Tibial nerve (tissue), 4 donors: ENCODE data around the gene TCERG1. TPM values are rescaled to one million over a fixed set of nuclear protein-coding genes. Genes with fewer than 3 reads are reported as not detected.

Source experiments
- DNase-seq, 2 donors: peaks; one replicate each; pipeline ENCODE4 v3.0.0-alpha.2; 2019; ENCODE audit warnings: low spot score in 2 of 2
- H3K27ac ChIP-seq, 4 donors: fragments of 200-600 bp; sonication (generic) in 3 of 4; one replicate each; pipeline ENCODE4 v1.5.1; 2017 to 2019; ENCODE audit warnings: mild to moderate bottlenecking in 1 of 4
- H3K27me3 ChIP-seq, 2 donors: fragments of 200-600 bp; sonication (generic) in 1 of 2; one replicate each; pipeline versions ENCODE4 v1.5.1 to v1.6.0; 2017 to 2019
- H3K36me3 ChIP-seq, 3 donors: fragments of 200-600 bp; sonication (generic); one replicate each; pipeline ENCODE4 v1.5.1; 2018 to 2019
- H3K4me1 ChIP-seq, 4 donors: fragments of 200-600 bp; sonication (generic) in 3 of 4; one replicate each; pipeline ENCODE4 v1.5.1; 2017 to 2019
- H3K4me3 ChIP-seq, 4 donors: fragments of 200-600 bp; sonication (generic) in 3 of 4; one replicate each; pipeline ENCODE4 v1.5.1; 2017 to 2019; ENCODE audit warnings: mild to moderate bottlenecking in 1 of 4, moderate library complexity in 1 of 4
- H3K9me3 ChIP-seq, 4 donors: fragments of 200-600 bp; sonication (generic) in 3 of 4; one replicate each; pipeline ENCODE4 v1.5.1; 2017 to 2019
- EP300 ChIP-seq, 2 donors: sonication (generic); formaldehyde crosslinking; IDR thresholded peaks; one replicate each; pipeline ENCODE4 v1.6.1; 2017; ENCODE audit warnings: antibody characterized with exemption in 2 of 2, mild to moderate bottlenecking in 1 of 2
- POLR2A ChIP-seq, 2 donors: fragments of 450-650 bp; IDR thresholded peaks; one replicate each; pipeline ENCODE4 v1.6.1; 2017; ENCODE audit warnings: antibody characterized with exemption in 2 of 2, mild to moderate bottlenecking in 2 of 2, moderate library complexity in 2 of 2
- WGBS, 2 donors: methylation state at CpG; one replicate each; pipeline ENCODE4 v1.1.5; 2018; 5-methylcytosine and 5-hydroxymethylcytosine counted together
- total RNA-seq, 4 donors: library from RNA; depleted of rRNA; stranded (reverse); fragments of >200 nt; gene quantifications; one replicate each; pipeline ENCODE4 v1.1.0, GENCODE V29; 2016
- TF ChIP-seq, protein P1 (sequence below), 5 experiments: fragments of 200-600 bp in 3 of 5; fragments of 450-650 bp in 2 of 5; sonication (generic) in 3 of 5; IDR thresholded peaks; one replicate each; pipeline ENCODE4 v1.5.1; 2016 to 2019; ENCODE audit warnings: antibody characterized with exemption in 5 of 5, mild to moderate bottlenecking in 3 of 5, moderate library complexity in 2 of 5

Gene TCERG1
- total RNA-seq, 4 donors from 2014 or later = 52.2 to 108 (median 71.9) TPM

DNA sequence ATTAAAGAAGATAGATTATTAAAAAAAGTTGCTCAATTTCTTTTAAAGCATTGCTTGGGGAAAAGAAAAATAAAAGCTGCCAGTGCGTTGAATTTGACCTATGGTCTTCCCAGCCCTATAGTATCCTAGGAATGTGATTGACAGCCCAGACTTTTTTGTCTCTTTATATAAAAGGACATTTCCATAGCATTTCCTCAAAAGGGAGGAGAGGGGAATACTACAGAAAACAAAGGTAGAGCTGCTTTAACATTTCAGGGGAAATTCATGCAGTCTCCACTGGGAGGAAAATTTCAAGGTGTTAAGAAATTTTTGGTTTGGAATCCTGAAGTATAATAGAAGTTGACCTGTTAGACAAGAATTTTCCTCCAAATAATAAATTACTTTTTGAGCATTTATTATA, 86.7 kb downstream of the TCERG1 start:
- no peaks in the 10 kb centered on the region for H3K9me3 ChIP-seq
- DNase-seq = no peak
- H3K4me3 ChIP-seq = no peak overlapping the region
- H3K4me1 ChIP-seq = peaks cover 0 to 5% (median 0%) of the 10 kb centered on the region in 4 donors
- WGBS, 2 donors = 0 to 7% methylated on average over 1 of the region's 1 CpG
- H3K27me3 ChIP-seq = no peaks in the 10 kb centered on the region
- H3K36me3 ChIP-seq = no peaks in the 10 kb centered on the region
- H3K27ac ChIP-seq = no peak overlapping the region
- TF ChIP-seq, protein P1, sequence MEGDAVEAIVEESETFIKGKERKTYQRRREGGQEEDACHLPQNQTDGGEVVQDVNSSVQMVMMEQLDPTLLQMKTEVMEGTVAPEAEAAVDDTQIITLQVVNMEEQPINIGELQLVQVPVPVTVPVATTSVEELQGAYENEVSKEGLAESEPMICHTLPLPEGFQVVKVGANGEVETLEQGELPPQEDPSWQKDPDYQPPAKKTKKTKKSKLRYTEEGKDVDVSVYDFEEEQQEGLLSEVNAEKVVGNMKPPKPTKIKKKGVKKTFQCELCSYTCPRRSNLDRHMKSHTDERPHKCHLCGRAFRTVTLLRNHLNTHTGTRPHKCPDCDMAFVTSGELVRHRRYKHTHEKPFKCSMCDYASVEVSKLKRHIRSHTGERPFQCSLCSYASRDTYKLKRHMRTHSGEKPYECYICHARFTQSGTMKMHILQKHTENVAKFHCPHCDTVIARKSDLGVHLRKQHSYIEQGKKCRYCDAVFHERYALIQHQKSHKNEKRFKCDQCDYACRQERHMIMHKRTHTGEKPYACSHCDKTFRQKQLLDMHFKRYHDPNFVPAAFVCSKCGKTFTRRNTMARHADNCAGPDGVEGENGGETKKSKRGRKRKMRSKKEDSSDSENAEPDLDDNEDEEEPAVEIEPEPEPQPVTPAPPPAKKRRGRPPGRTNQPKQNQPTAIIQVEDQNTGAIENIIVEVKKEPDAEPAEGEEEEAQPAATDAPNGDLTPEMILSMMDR (IDR thresholded peaks at IDR 0.05) = no peak
- no peak for TF ChIP-seq POLR2A (IDR thresholded peaks at IDR 0.05)
- no peak for TF ChIP-seq EP300 (IDR thresholded peaks at IDR 0.05)

DNA sequence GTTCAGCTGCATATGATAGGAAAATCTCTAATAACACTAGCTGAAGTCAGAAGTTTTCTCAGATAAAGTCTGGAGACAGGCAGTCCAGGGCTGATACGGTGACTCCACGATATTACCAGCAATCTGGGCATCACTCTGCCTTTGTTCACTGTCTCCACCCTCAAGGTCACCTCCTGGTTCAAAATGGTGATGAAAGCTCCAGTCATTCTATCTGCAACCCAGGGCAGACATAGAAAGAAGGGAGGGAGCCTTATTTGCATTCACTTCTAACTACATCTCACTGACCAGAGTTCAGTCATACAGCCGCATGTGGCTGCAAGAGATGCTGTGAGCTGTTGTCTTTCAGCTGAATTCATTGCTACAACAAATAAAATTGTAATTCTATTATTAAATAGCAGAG, 91.3 kb downstream of the TCERG1 start:
- Histone ChIP-seq H3K9me3 (no peaks in the 10 kb centered on the region), H3K4me3 (no peak overlapping the region), H3K36me3 (no peaks in the 10 kb centered on the region), H3K4me1 (peaks cover 0 to 6% (median 0%) of the 10 kb centered on the region in 4 donors), H3K27ac (no peak overlapping the region), H3K27me3 (no peaks in the 10 kb centered on the region)
- DNase-seq = no peak
- WGBS, 2 donors = 81 to 87% methylated on average over 3 of the region's 3 CpGs
- TF ChIP-seq POLR2A (IDR thresholded peaks at IDR 0.05) = no peak
- TF ChIP-seq EP300 (IDR thresholded peaks at IDR 0.05) = no peak

DNA sequence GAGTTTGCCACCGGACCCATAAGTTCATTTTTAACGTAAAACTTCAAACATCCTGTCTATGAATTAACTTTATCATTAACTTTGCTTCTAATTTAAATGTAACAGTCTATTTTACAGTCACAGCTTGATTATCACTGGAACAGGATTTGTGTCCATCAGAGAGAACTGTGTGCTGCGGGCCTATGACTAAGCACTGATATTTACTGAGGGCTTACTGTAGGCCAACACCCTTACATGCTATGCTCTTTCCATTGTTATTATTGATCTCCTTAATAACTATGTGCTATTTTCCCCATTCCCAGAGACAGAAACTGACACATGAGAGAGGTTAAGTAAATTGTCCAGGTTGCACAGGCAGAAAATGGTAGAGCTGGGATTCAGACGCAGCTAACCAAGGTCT, 92.8 kb downstream of the TCERG1 start:
- Histone ChIP-seq H3K9me3 (no peaks in the 10 kb centered on the region), H3K27ac (no peak overlapping the region), H3K4me3 (no peak overlapping the region), H3K36me3 (no peaks in the 10 kb centered on the region), H3K4me1 (peaks cover 0 to 6% (median 0%) of the 10 kb centered on the region in 4 donors), H3K27me3 (no peaks in the 10 kb centered on the region)
- 94 to 95% methylated on average over 4 of the region's 4 CpGs for WGBS, 2 donors
- DNase-seq = no peak
- no peak for TF ChIP-seq POLR2A (IDR thresholded peaks at IDR 0.05)
- TF ChIP-seq EP300 (IDR thresholded peaks at IDR 0.05) = no peak
- TF ChIP-seq, protein P1 (IDR thresholded peaks at IDR 0.05) = no peak

DNA sequence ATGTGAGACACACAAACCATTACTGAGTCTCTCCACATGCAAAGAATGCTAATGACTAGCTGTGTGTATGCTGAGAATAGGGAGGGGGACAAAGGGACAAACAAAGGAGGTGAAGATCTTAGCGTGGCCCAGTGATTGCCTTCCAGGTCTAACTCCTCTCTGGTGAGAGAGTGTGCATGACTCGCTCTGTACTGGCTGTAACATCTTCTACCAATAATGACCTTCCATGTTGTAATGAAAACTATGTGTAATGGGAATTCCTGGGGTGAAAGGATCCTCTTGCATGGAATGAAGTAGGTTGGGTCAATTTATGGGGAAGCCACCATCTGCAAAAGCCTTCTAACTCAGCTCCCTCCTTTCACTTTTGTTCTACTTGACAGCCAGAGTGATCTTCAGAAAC, 93.3 kb downstream of the TCERG1 start:
- no peak for TF ChIP-seq EP300 (IDR thresholded peaks at IDR 0.05)
- TF ChIP-seq, protein P1 (IDR thresholded peaks at IDR 0.05) = no peak
- TF ChIP-seq POLR2A (IDR thresholded peaks at IDR 0.05) = no peak
- Histone ChIP-seq H3K27ac (no peak overlapping the region), H3K27me3 (no peaks in the 10 kb centered on the region), H3K9me3 (no peaks in the 10 kb centered on the region), H3K4me1 (peaks cover 0 to 6% (median 0%) of the 10 kb centered on the region in 4 donors), H3K36me3 (no peaks in the 10 kb centered on the region), H3K4me3 (no peak overlapping the region)
- 69 to 73% methylated on average over 2 of the region's 2 CpGs for WGBS, 2 donors
- no peak for DNase-seq

DNA sequence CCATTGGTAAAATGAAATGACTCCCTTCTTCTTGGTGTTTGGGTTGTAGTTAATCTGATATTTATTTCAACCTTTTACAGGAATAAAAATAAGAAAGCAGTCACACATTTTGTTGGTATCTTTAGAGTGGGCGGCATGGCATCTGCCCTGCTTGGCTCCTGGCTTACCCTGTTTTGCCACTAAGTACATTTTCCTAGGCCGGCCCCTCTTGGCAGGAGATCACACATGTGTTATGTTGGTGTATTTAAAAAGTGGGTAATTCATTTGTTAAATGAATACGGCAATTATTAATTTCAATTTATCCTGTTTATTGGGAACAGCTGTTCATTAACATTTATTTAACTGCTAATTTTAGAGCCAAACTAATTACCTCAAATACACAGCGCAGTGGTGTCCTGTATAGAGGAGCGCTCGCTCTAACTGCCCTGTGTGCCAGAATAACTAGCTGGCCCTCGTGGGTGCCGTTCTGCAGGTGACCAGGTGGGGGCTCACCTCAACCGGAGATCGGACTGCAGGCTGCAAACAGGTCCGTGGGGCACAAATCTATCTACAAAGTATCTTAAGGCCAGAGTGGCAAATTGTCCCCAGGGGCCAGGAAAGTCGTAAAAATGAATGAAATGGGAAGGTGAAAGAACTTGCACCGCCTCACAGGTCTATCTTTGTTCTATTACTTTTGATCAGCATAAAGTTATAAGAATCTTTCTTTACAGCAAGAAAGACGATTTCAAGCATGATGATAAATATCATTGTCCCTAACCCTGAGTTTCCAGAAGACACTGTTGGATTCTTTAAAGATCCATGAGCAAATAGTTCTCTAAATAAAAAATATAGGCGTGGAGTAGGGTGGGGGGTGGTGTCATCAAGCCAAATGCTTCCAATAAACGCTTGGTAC, 95.1 kb downstream of the TCERG1 start:
- Histone ChIP-seq H3K36me3 (no peaks in the 10 kb centered on the region), H3K4me3 (no peak overlapping the region), H3K4me1 (peaks cover 0 to 6% (median 0%) of the 10 kb centered on the region in 4 donors), H3K27ac (no peak overlapping the region), H3K27me3 (no peaks in the 10 kb centered on the region), H3K9me3 (no peaks in the 10 kb centered on the region)
- no peak for TF ChIP-seq POLR2A (IDR thresholded peaks at IDR 0.05)
- TF ChIP-seq, protein P1 (IDR thresholded peaks at IDR 0.05) = peak; percentile 66 to 82 (median 76)
- peak; percentile 49 to 79 for DNase-seq
- WGBS, 2 donors = 32 to 33% methylated on average over 16 of the region's 16 CpGs
